HepG2 (cell line): ENCODE measurements around the gene SSTR5. TPM values are rescaled to one million over a fixed set of nuclear protein-coding genes. Genes with fewer than 3 reads are reported as not detected.

Experiments
- ATF3 ChIP-seq: sonication (generic); formaldehyde crosslinking; IDR thresholded peaks from 2 replicates; pipeline ENCODE4 v1.4.0; 2020; ENCODE audit warnings: missing genetic modification reagents
- CBFB ChIP-seq: sonication (generic); formaldehyde crosslinking; IDR thresholded peaks from 2 replicates; pipeline ENCODE4 v1.4.0; 2020; ENCODE audit warnings: missing genetic modification reagents
- ETV5 ChIP-seq: IDR thresholded peaks from 2 replicates; pipeline ENCODE4 v1.6.1; 2018; ENCODE audit warnings: missing biosample characterization, missing genetic modification reagents, inconsistent platforms, borderline replicate concordance
- HNF4A ChIP-seq: sonication (generic); formaldehyde crosslinking; IDR thresholded peaks from 2 replicates; pipeline ENCODE4 v1.4.0; 2020; ENCODE audit warnings: missing genetic modification reagents
- KAT7 ChIP-seq: IDR thresholded peaks from 2 replicates; pipeline ENCODE4 v1.6.1; 2018; ENCODE audit warnings: borderline replicate concordance, missing compliant biosample characterization
- NFYC ChIP-seq: IDR thresholded peaks from 2 replicates; pipeline ENCODE4 v1.6.1; 2016; ENCODE audit warnings: missing genetic modification reagents, missing compliant biosample characterization
- RNF2 ChIP-seq: fragments of 450-650 bp; conservative IDR thresholded peaks from 2 replicates; pipeline ENCODE4 v1.6.1; 2016; ENCODE audit warnings: low read depth
- SMAD9 ChIP-seq: sonication (generic); formaldehyde crosslinking; IDR thresholded peaks from 2 replicates; pipeline ENCODE4 v1.5.1; 2020; ENCODE audit warnings: mild to moderate bottlenecking, missing genetic modification reagents
- SNAPC4 ChIP-seq: sonication (generic); formaldehyde crosslinking; IDR thresholded peaks from 2 replicates; pipeline ENCODE4 v1.4.0; 2020; ENCODE audit warnings: mild to moderate bottlenecking, missing genetic modification reagents
- ZBTB2 ChIP-seq: sonication (generic); formaldehyde crosslinking; IDR thresholded peaks from 2 replicates; pipeline ENCODE4 v1.8.0; 2022; ENCODE audit warnings: low read depth, missing genetic modification reagents
- ZNF282 ChIP-seq: fragments of 450-650 bp; IDR thresholded peaks from 2 replicates; pipeline ENCODE4 v1.6.1; 2018; ENCODE audit not compliant: partially characterized antibody
- ZNF543 ChIP-seq: sonication (generic); formaldehyde crosslinking; IDR thresholded peaks from 2 replicates; pipeline ENCODE4 v1.4.0; 2020; ENCODE audit warnings: mild to moderate bottlenecking, missing genetic modification reagents
- ZNF879 ChIP-seq: sonication (generic); formaldehyde crosslinking; IDR thresholded peaks from 2 replicates; pipeline ENCODE4 v1.8.1; 2023; ENCODE audit warnings: missing genetic modification reagents
- polyA plus RNA-seq, 8 experiments: library from polyadenylated mRNA; depleted of rRNA in 3 of 8; stranded (reverse) in 7 of 8; unstranded in 1 of 8; fragments of >200 nt; fragmentation: Illumina TruSeq in 4 of 8; extraction: Trizol in 4 of 8; gene quantifications; 2 replicates each; pipeline versions ENCODE4 v1.2.1 to v1.2.3, GENCODE V29; 2011 to 2016; ENCODE audit warnings: low read depth in 4 of 8, missing spikeins in 1 of 8, mixed read lengths in 1 of 8; ENCODE audit not compliant: insufficient read depth in 1 of 8
- total RNA-seq, 5 experiments: library from RNA; depleted of rRNA; stranded (reverse); fragments of >200 nt; fragmentation: Illumina TruSeq; extraction: Trizol; gene quantifications; 2 replicates each; pipeline ENCODE4 v1.2.3, GENCODE V29; 2016; ENCODE audit warnings: low read depth in 1 of 5
- TF ChIP-seq, protein P1 (sequence below): IDR thresholded peaks from 2 replicates; pipeline ENCODE4 v1.6.1; 2016; ENCODE audit warnings: missing genetic modification reagents, missing compliant biosample characterization
- TF ChIP-seq, protein P2 (sequence below): sonication (generic); formaldehyde crosslinking; IDR thresholded peaks from 2 replicates; pipeline ENCODE4 v1.4.0; 2020; ENCODE audit warnings: missing genetic modification reagents, borderline replicate concordance
- TF ChIP-seq, protein P3 (sequence below): sonication (generic); formaldehyde crosslinking; conservative IDR thresholded peaks from 2 replicates; pipeline ENCODE4 v1.8.0; 2022; ENCODE audit warnings: low read depth, missing genetic modification reagents

The SSTR5 gene
- total and polyA plus RNA-seq, 2 of the 13 experiments (the other 11 are each of a cell fraction or from before 2014, with no cell fraction given): 0.20 to 0.49 TPM

GRCh38 chr16:1089822-1090619 lies 17.5 kb downstream of the SSTR5 start (continued):
- peak; percentile 40; the same call in 1 of the 2 replicates for TF ChIP-seq ZBTB2 (CRISPR knock-in tag)
- TF ChIP-seq KAT7: peak; percentile 78; the same call in 1 of the 2 replicates
- no peak for TF ChIP-seq NFYC
- peak; percentile 96 for TF ChIP-seq HNF4A (CRISPR knock-in tag)
- TF ChIP-seq CBFB: no peak
- TF ChIP-seq, protein P1, sequence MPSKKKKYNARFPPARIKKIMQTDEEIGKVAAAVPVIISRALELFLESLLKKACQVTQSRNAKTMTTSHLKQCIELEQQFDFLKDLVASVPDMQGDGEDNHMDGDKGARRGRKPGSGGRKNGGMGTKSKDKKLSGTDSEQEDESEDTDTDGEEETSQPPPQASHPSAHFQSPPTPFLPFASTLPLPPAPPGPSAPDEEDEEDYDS (CRISPR knock-in tag): peak; percentile 68; the same call in 1 of the 2 replicates
- TF ChIP-seq, protein P2, sequence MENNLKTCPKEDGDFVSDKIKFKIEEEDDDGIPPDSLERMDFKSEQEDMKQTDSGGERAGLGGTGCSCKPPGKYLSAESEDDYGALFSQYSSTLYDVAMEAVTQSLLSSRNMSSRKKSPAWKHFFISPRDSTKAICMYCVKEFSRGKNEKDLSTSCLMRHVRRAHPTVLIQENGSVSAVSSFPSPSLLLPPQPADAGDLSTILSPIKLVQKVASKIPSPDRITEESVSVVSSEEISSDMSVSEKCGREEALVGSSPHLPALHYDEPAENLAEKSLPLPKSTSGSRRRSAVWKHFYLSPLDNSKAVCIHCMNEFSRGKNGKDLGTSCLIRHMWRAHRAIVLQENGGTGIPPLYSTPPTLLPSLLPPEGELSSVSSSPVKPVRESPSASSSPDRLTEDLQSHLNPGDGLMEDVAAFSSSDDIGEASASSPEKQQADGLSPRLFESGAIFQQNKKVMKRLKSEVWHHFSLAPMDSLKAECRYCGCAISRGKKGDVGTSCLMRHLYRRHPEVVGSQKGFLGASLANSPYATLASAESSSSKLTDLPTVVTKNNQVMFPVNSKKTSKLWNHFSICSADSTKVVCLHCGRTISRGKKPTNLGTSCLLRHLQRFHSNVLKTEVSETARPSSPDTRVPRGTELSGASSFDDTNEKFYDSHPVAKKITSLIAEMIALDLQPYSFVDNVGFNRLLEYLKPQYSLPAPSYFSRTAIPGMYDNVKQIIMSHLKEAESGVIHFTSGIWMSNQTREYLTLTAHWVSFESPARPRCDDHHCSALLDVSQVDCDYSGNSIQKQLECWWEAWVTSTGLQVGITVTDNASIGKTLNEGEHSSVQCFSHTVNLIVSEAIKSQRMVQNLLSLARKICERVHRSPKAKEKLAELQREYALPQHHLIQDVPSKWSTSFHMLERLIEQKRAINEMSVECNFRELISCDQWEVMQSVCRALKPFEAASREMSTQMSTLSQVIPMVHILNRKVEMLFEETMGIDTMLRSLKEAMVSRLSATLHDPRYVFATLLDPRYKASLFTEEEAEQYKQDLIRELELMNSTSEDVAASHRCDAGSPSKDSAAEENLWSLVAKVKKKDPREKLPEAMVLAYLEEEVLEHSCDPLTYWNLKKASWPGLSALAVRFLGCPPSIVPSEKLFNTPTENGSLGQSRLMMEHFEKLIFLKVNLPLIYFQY: peak; percentile 20; the same call in 1 of the 2 replicates
- TF ChIP-seq RNF2: no peak
- TF ChIP-seq ZNF543 (CRISPR knock-in tag): peak; percentile 75
- no peak for TF ChIP-seq ZNF282
- TF ChIP-seq SNAPC4: peak; percentile 46; the same call in 1 of the 2 replicates
- TF ChIP-seq ZNF879 (CRISPR knock-in tag): no peak; the same call in 1 of the 2 replicates
- no peak for TF ChIP-seq SMAD9 (CRISPR knock-in tag)
- TF ChIP-seq, protein P3, sequence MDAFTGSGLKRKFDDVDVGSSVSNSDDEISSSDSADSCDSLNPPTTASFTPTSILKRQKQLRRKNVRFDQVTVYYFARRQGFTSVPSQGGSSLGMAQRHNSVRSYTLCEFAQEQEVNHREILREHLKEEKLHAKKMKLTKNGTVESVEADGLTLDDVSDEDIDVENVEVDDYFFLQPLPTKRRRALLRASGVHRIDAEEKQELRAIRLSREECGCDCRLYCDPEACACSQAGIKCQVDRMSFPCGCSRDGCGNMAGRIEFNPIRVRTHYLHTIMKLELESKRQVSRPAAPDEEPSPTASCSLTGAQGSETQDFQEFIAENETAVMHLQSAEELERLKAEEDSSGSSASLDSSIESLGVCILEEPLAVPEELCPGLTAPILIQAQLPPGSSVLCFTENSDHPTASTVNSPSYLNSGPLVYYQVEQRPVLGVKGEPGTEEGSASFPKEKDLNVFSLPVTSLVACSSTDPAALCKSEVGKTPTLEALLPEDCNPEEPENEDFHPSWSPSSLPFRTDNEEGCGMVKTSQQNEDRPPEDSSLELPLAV (CRISPR knock-in tag): no peak
- peak; percentile 68 for TF ChIP-seq ETV5 (CRISPR knock-in tag)
- peak; percentile 11; the same call in 1 of the 2 replicates for TF ChIP-seq ATF3 (CRISPR knock-in tag)
